DMS114 treated with DMSO at 0.1 percent for 48 hours (cell line): ENCODE results near the gene PLXNA4.

Experiments
- DNase-seq: peaks from one replicate; lab custom pipeline; 2025; ENCODE audit not compliant: unreplicated experiment; lab: John Stamatoyannopoulos, UW

Gene PLXNA4

GRCh38 chr7:132371948-132372347 lies 204.3 kb downstream of the PLXNA4 start:
- DNase-seq = no peak

GRCh38 chr7:132368246-132368900 lies 207.9 kb downstream of the PLXNA4 start:
- DNase-seq = no peak

GRCh38 chr7:132367795-132368194 lies 208.5 kb downstream of the PLXNA4 start:
- DNase-seq = no peak

- no peak for DNase-seq
Observed at GRCh38 chr7:132367004-132367403, 209.3 kb downstream of the PLXNA4 start.

- no peak for DNase-seq
Observed at GRCh38 chr7:132364226-132364625, 212.0 kb downstream of the PLXNA4 start.

- DNase-seq = no peak
Observed at GRCh38 chr7:132362059-132362458, 214.2 kb downstream of the PLXNA4 start.

- no peak for DNase-seq
Observed at GRCh38 chr7:132361146-132361545, 215.1 kb downstream of the PLXNA4 start.

GRCh38 chr7:132359743-132360142 lies 216.5 kb downstream of the PLXNA4 start:
- no peak for DNase-seq

- DNase-seq = no peak
Observed at GRCh38 chr7:132355048-132355447, 221.2 kb downstream of the PLXNA4 start.

- no peak for DNase-seq
Observed at GRCh38 chr7:132354527-132354926, 221.7 kb downstream of the PLXNA4 start.

GRCh38 chr7:132353936-132354335 lies 222.3 kb downstream of the PLXNA4 start:
- no peak for DNase-seq

GRCh38 chr7:132352800-132353199 lies 223.5 kb downstream of the PLXNA4 start:
- no peak for DNase-seq

- no peak for DNase-seq
Observed at GRCh38 chr7:132351954-132352499, 224.2 kb downstream of the PLXNA4 start.

- DNase-seq = no peak
Observed at GRCh38 chr7:132350741-132351140, 225.5 kb downstream of the PLXNA4 start.

- no peak for DNase-seq
Observed at GRCh38 chr7:132349075-132349474, 227.2 kb downstream of the PLXNA4 start.

GRCh38 chr7:132348341-132348740 lies 227.9 kb downstream of the PLXNA4 start:
- no peak for DNase-seq

- DNase-seq = no peak
Observed at GRCh38 chr7:132347858-132348257, 228.4 kb downstream of the PLXNA4 start.

GRCh38 chr7:132347123-132347522 lies 229.1 kb downstream of the PLXNA4 start:
- no peak for DNase-seq

GRCh38 chr7:132345543-132346129 lies 230.6 kb downstream of the PLXNA4 start:
- DNase-seq = no peak

- DNase-seq = no peak
Observed at GRCh38 chr7:132345030-132345429, 231.2 kb downstream of the PLXNA4 start.

GRCh38 chr7:132343199-132343598 lies 233.1 kb downstream of the PLXNA4 start:
- no peak for DNase-seq

GRCh38 chr7:132337450-132338080 lies 238.7 kb downstream of the PLXNA4 start:
- no peak for DNase-seq
